Mucosa of rectum (tissue), 2 donors: ENCODE measurements around the gene GALNT8.

ENCODE experiments used
- H3K27ac ChIP-seq, 2 donors: one replicate each; pipeline ENCODE4 v1.7.0; 2013; ENCODE audit warnings: inconsistent platforms in 2 of 2, low read depth in 2 of 2, low read length in 2 of 2
- H3K27me3 ChIP-seq, 2 donors: one replicate each; pipeline ENCODE4 v1.7.0; 2013; ENCODE audit warnings: low read length in 2 of 2; ENCODE audit not compliant: control insufficient read depth in 2 of 2, insufficient read depth in 2 of 2
- H3K36me3 ChIP-seq, 2 donors: one replicate each; pipeline ENCODE4 v1.7.0; 2013; ENCODE audit warnings: low read length in 2 of 2; ENCODE audit not compliant: control insufficient read depth in 2 of 2, insufficient read depth in 2 of 2
- H3K4me1 ChIP-seq, 2 donors: one replicate each; pipeline ENCODE4 v1.7.0; 2013; ENCODE audit warnings: low read length in 2 of 2, mild to moderate bottlenecking in 1 of 2; ENCODE audit not compliant: control insufficient read depth in 2 of 2, insufficient read depth in 2 of 2
- H3K4me3 ChIP-seq, 2 donors: one replicate each; pipeline ENCODE4 v1.7.0; 2013; ENCODE audit warnings: low read length in 2 of 2
- H3K9ac ChIP-seq, 2 donors: one replicate each; pipeline ENCODE4 v1.7.0; 2013; ENCODE audit warnings: low read length in 2 of 2, low read depth in 1 of 2, mild to moderate bottlenecking in 1 of 2
- H3K9me3 ChIP-seq, 2 donors: one replicate each; pipeline ENCODE4 v1.7.0; 2013; ENCODE audit warnings: low read length in 2 of 2; ENCODE audit not compliant: control insufficient read depth in 2 of 2
- donor health status: healthy.
- donor health status: Normal muscosa, but diverticular disease.

The GALNT8 gene

DNA sequence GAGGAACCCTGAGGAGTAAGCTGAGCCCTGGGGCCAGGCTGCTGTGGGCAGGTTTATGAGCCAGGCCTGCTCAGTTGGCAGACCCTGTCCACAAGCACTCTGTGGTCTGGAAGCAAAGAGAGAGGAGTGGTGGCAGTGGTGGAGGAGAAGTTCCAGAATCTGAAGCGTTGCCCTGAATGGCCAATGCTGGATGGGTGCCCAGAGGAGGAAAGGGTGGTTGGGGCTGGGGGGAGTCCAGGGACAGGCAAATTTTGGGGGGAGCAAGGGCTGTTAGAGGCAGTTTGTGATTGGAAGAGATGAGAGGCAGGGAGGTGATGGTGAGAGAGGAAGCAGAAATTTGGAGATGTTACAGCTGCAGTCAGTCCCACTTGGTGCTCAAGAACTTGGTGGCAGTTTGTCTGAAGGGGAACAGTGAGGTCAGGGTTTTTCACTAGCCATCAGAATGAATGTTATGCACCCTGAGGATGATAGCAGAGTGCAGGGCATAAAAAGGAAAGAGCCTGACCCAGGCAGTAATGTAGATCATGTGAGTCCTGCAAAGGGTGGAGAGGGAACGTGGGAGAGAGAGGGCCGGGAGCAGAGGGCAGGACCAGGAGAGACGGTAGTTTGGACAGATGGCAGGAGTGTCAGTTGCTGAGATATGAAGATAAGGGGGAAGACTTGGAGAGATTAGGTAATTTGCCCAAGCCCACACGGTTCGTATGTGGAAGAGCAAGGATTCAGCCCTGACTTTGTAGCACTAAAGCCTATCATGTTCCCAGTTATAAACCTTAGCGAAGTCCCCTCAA is 51.2 kb downstream of the GALNT8 start:
- H3K27me3 ChIP-seq = no peaks in the 10 kb centered on the region
- no peaks in the 10 kb centered on the region for H3K4me1 ChIP-seq
- H3K9me3 ChIP-seq = no peaks in the 10 kb centered on the region
- no peak overlapping the region for H3K9ac ChIP-seq
- no peak overlapping the region for H3K27ac ChIP-seq
- H3K36me3 ChIP-seq = no peaks in the 10 kb centered on the region
- no peak overlapping the region for H3K4me3 ChIP-seq

DNA sequence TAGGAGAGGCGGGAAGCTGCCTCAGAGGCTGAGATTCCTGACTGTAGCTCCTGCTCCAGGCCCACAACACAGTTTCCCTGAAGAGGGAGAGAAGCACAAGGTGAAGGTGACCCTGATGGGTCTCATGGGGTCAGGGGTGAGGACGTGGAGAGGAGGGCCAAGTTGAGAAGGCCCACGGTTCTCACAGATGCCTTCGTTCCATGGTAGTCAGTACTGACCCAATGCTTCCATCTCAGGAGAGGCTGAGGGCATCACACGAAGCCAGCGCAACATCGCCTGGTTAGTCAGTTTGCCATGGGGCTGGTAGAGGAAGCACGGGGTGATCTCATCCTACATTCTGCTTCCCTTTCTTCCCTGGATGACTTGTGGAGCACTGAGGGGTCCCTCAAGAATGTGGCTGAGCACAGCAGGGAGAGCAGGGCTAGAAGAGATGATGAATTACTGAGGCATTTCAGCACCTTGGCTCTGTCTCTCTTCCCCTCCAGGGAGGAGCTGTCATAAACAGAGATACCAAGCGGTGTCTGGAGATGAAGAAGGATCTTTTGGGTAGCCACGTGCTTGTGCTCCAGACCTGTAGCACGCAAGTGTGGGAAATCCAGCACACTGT is 51.9 kb downstream of the GALNT8 start:
- Histone ChIP-seq H3K27ac (no peak overlapping the region), H3K4me3 (no peak overlapping the region), H3K9me3 (no peaks in the 10 kb centered on the region), H3K9ac (no peak overlapping the region), H3K36me3 (no peaks in the 10 kb centered on the region), H3K27me3 (no peaks in the 10 kb centered on the region), H3K4me1 (no peaks in the 10 kb centered on the region)

DNA sequence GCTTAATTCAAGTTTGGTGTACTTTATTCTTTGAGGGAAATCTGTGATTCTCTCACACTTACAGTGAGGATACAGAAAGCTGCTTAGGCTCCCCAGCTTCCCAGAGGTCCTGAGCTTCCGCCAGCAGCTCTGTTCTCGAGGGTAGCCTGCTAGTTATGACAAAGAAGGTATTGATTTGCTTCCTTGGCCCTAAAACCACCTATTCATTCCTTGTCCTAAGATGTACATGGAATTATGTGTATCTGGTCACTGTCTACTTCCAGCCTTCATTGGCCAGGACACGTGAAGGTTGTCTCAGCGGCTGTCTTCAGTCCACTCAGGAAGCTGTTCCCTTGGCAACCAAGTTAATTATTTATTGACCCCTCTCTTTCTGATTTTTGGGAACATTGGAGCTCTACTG is 55.7 kb downstream of the GALNT8 start:
- Histone ChIP-seq H3K4me3 (no peak overlapping the region), H3K9me3 (no peaks in the 10 kb centered on the region), H3K36me3 (no peaks in the 10 kb centered on the region), H3K27me3 (no peaks in the 10 kb centered on the region), H3K9ac (no peak overlapping the region), H3K27ac (no peak overlapping the region), H3K4me1 (peaks cover 0 to 3% of the 10 kb centered on the region in 2 donors)

DNA sequence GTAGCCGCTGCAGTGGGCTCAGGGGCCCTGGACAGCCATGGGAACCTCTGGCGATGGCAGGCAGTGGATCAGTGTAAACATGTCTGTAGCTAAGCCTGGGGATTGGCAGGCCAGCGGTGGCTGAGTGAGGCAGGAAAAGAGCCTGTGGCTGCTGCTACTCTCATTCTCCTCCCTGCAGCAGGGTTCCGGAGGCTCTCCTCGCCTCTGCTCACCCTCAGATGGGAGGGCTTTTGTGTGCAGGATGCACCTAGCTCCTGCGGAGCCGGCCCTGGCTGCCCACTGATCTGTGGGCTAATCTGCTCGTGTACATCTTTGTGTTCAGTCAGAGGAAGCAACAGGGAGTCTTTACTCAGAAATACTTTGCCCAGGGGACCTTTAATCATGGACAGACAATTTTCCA is 59.5 kb downstream of the GALNT8 start:
- H3K9ac ChIP-seq = no peak overlapping the region
- H3K27me3 ChIP-seq = no peaks in the 10 kb centered on the region
- no peaks in the 10 kb centered on the region for H3K9me3 ChIP-seq
- H3K4me1 ChIP-seq = peaks cover 0 to 4% of the 10 kb centered on the region in 2 donors
- H3K36me3 ChIP-seq = no peaks in the 10 kb centered on the region
- H3K4me3 ChIP-seq = no peak overlapping the region
- no peak overlapping the region for H3K27ac ChIP-seq

DNA sequence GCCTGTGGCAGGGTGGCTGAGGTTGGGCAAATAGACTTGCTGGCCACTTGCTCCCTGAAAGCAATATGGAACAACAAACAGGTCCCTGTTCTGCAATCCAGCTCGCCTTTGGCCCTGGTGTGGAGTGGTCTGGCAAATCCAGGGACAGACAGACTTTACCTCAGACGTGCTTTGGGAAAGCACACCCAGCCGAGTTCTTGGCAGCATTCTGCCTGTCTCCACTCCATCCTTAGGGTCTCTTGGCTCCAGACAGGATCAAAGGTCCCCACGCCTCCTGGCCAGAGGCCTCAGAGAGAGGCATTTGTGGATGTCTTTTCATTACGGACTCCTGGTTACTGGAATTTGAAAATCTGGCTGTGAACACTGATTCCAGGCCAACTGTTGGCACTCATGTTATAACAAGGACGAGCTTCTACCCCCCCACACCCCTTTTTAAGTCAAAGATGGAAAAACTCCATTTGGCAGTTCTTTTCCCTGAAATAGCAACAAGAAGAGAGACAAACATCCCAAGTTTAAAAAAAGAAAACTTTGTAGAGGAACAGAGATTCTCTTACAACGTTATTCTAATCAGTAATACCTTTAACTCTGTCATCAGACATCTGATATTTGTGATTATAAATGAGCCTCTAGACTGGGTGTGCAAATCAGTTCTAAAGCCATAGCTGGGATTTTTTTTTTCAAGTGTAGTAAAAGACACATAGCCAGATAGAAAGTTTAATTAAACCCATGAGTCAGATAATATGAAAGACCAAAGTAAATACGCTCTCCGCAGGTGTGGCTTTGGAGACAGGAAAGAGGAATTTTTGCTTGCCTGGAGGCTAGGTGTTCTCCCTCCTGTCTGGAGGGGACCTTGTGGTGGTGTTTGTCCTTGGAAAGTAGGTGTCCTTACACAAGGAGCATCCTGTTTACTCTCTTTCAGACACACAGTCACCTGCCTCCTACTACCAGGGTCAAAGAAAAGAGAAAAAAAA is 60.7 kb downstream of the GALNT8 start:
- H3K27me3 ChIP-seq = no peaks in the 10 kb centered on the region
- no peak overlapping the region for H3K4me3 ChIP-seq
- no peak overlapping the region for H3K27ac ChIP-seq
- H3K9me3 ChIP-seq = no peaks in the 10 kb centered on the region
- peaks cover 0 to 4% of the 10 kb centered on the region in 2 donors for H3K4me1 ChIP-seq
- no peaks in the 10 kb centered on the region for H3K36me3 ChIP-seq
- H3K9ac ChIP-seq = no peak overlapping the region

DNA sequence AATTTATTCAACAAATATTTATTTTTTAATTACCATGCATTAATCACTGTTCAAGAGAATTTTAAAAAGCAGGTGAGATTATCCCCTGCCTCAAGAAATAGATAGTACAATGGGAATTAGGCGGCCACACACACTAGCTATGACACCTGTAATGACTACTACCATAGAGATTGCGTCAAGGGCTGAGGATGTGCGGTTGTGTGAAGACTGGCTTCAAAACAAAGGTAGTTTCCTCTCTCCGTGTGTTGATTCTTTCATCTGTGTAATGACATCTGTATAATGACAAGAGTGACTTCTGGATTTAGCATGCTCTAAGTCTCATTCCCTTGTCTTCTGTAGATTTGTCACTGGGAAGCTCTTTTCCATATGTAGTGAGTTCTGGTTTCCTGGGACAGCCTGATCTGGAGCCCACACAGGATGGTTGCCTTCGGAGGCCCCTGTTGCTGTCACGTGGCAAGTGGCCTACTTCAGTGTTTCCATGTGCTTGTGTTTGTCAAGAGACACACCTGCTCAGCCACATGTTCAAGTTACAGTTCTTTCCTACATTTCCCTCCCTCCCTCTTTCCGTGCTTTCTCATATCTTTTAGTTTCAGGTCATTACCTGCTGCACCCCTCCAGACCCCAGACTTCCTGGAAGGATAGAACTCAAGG is 64.3 kb downstream of the GALNT8 start:
- Histone ChIP-seq H3K9ac (no peak overlapping the region), H3K27me3 (no peaks in the 10 kb centered on the region), H3K27ac (no peak overlapping the region), H3K36me3 (no peaks in the 10 kb centered on the region), H3K4me1 (peaks cover 0 to 4% of the 10 kb centered on the region in 2 donors), H3K9me3 (no peaks in the 10 kb centered on the region), H3K4me3 (no peak overlapping the region)

DNA sequence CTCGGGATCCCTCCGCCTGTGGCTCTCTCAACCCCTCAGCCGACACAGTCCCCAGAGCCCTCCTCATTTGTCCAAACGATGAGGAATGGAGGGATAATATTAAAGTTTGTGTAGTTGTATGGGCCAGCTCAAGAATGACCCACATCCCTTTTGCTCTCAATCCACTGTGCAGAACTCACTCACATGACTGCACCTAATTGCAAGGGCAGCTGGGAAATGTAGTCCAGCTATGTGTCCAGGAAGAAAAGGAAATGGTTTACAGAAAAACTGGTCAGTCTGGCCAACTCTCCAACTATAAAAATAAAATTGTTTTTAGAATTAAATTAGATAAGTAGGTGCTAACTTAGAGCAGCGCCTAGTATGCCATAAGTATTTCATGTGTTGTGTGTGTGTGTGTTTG is 66.6 kb downstream of the GALNT8 start:
- Histone ChIP-seq H3K4me3 (no peak overlapping the region), H3K36me3 (no peaks in the 10 kb centered on the region), H3K27ac (no peak overlapping the region), H3K4me1 (no peaks in the 10 kb centered on the region), H3K9ac (no peak overlapping the region), H3K9me3 (no peaks in the 10 kb centered on the region), H3K27me3 (no peaks in the 10 kb centered on the region)

DNA sequence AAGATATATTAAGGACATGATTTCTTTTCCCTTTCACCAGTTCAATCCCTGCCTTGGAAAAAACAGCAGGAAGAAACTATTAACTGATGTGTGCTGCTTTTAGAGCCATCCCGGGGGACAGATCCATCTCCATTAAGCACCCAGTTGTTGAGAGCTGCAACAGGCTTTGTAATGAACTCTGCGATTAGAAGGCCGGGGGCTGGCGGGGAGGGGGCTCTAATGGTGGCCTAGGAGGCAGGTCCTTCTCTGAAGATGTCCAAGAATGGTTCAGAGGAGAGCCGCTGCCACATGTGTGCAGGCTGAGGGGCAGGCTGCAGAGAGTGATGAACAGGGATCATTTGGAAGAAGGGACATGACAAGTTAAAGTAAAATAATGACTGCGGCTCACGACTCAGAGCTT is 67.8 kb downstream of the GALNT8 start:
- H3K9me3 ChIP-seq = no peaks in the 10 kb centered on the region
- H3K27me3 ChIP-seq = no peaks in the 10 kb centered on the region

DNA sequence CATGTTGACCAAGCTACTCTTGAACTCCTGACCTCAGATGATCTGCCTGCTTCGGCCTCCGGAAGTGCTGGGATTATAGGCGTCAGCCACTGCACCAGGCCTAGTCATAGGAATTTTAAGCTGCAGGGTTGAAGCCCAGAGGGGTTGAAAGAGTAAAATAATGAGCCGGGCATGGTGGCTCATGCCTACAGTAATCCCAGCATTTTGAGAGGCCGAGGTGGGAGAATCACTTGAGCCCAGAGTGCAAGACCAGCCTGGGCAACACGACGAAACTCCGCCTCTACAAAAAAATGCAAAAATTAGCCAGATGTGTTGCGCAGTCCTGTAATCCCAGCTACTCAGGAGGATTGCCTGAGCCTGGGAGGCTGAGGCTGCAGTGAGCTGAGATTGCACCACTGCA is 69.6 kb downstream of the GALNT8 start:
- no peaks in the 10 kb centered on the region for H3K27me3 ChIP-seq
- H3K27ac ChIP-seq = no peak overlapping the region
- H3K9me3 ChIP-seq = no peaks in the 10 kb centered on the region
- H3K4me1 ChIP-seq = no peaks in the 10 kb centered on the region
- H3K36me3 ChIP-seq = no peaks in the 10 kb centered on the region
- H3K4me3 ChIP-seq = no peak overlapping the region
- no peak overlapping the region for H3K9ac ChIP-seq

More for the DNA sequence above, 67.8 kb downstream of the GALNT8 start:
- no peaks in the 10 kb centered on the region for H3K4me1 ChIP-seq
- no peak overlapping the region for H3K27ac ChIP-seq
- no peak overlapping the region for H3K4me3 ChIP-seq
- no peaks in the 10 kb centered on the region for H3K36me3 ChIP-seq
- H3K9ac ChIP-seq = no peak overlapping the region
